Loucy (cell line): Measurements from ENCODE around the gene LIN37.

Source experiments
- H2AFZ ChIP-seq: fragments of 200-600 bp; sonication (generic); 2 replicates; pipeline ENCODE4 v1.6.0; 2016; ENCODE audit warnings: antibody characterized with exemption, mild to moderate bottlenecking, low read length, moderate library complexity
- H3F3A ChIP-seq: fragments of 200-600 bp; 2 replicates; pipeline ENCODE4 v1.6.0; 2016; ENCODE audit warnings: antibody characterized with exemption, low read depth, mild to moderate bottlenecking
- H3K27me3 ChIP-seq: fragments of 200-600 bp; sonication (generic); 2 replicates; pipeline ENCODE4 v1.6.1; 2014; ENCODE audit warnings: low read length, mild to moderate bottlenecking; ENCODE audit not compliant: insufficient read depth, poor library complexity, severe bottlenecking
- H3K36me3 ChIP-seq: fragments of 200-600 bp; sonication (generic); 2 replicates; pipeline ENCODE4 v1.6.1; 2016; ENCODE audit warnings: low read length; ENCODE audit not compliant: insufficient read depth
- H3K4me1 ChIP-seq: fragments of 200-600 bp; sonication (generic); 2 replicates; pipeline ENCODE4 v1.5.1; 2014; ENCODE audit warnings: low read length, mild to moderate bottlenecking; ENCODE audit not compliant: insufficient read depth, poor library complexity, severe bottlenecking
- H3K4me2 ChIP-seq: fragments of 200-600 bp; sonication (generic); 2 replicates; pipeline ENCODE4 v1.6.0; 2014; ENCODE audit warnings: antibody characterized with exemption, low read length, low read depth, mild to moderate bottlenecking; ENCODE audit not compliant: poor library complexity, severe bottlenecking
- H3K4me3 ChIP-seq: fragments of 200-600 bp; sonication (generic); 2 replicates; pipeline ENCODE4 v1.5.1; 2014; ENCODE audit warnings: low read length, mild to moderate bottlenecking, mixed read lengths; ENCODE audit not compliant: poor library complexity, severe bottlenecking
- H3K79me2 ChIP-seq: fragments of 200-600 bp; sonication (generic); 2 replicates; pipeline ENCODE4 v1.6.1; 2014; ENCODE audit warnings: low read length; ENCODE audit not compliant: insufficient read depth
- H3K9ac ChIP-seq: fragments of 200-600 bp; sonication (generic); 2 replicates; pipeline ENCODE4 v1.6.0; 2014; ENCODE audit warnings: mild to moderate bottlenecking, low read depth, low read length, moderate library complexity; ENCODE audit not compliant: poor library complexity, severe bottlenecking
- H3K9me2 ChIP-seq: fragments of 200-600 bp; sonication (generic); replicated peaks from 2 replicates; pipeline ENCODE4 v1.6.1; 2016; ENCODE audit warnings: low read depth, low read length, mixed read lengths
- H3K9me3 ChIP-seq: fragments of 200-600 bp; sonication (generic); 2 replicates; pipeline ENCODE4 v1.6.1; 2014; ENCODE audit warnings: mild to moderate bottlenecking, antibody characterized with exemption, low read length, low read depth; ENCODE audit not compliant: insufficient read depth
- H4K20me1 ChIP-seq: fragments of 200-600 bp; sonication (generic); 2 replicates; pipeline ENCODE4 v1.6.0; 2014; ENCODE audit warnings: antibody characterized with exemption, low read length, mild to moderate bottlenecking; ENCODE audit not compliant: insufficient read depth, poor library complexity, severe bottlenecking
- EZH2phosphoT487 ChIP-seq: fragments of 200-600 bp; IDR thresholded peaks from 2 replicates; pipeline ENCODE4 v1.6.1; 2018; ENCODE audit warnings: antibody characterized with exemption, mild to moderate bottlenecking, moderate library complexity, borderline replicate concordance
- TF ChIP-seq, protein P1 (sequence below): fragments of 200-600 bp; sonication (generic); conservative IDR thresholded peaks from 2 replicates; pipeline ENCODE4 v1.5.1; 2014; ENCODE audit warnings: mild to moderate bottlenecking, antibody characterized with exemption, low read length

LIN37 gene

DNA sequence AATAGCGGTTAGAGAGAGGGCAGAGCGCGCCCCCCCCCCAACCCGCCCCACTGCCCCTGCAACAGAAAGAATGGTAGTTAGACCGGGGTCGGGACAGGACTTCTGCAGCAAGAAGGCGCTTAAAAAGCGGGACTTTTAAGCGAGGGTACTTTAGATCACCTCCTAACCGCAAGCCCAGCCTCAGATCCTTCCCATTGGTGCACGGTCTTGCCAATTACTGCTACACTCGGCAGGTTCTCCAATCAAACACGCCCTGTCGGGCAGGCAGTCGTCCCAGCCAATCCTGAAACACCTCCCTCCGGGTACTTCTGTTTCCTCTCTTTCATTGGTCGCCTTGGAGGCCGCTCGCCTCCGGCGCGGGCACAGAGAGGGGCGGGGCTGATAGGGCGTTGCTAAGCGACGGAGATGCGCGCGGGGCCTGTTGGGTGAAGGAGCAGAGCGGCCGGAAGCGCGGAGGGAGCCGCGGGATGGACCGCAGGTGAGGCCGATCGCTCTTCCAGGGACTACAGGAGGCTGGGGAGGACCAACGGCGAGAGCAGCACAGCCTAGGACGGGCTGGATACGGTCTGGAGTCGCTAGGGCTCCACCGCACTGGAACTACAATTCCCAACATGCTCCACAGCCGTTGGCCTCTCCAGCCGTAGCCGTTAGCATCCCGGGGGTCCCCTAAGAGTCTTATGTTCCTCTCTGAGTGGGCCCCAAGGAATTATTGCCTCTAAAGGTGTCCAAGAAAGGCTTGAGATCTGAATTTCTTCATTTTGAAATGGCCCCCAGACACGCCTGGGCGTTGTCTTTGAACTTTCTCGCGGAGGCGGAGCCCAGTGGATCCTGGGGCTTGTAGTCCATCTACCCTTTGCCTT, 9.6 kb downstream of the LIN37 start, which contains the start of gene PROSER3:
Gene PROSER3, plus strand, starts transcription at position 428 of the 860 bp plus-strand sequence. Its CDS starts 40 bp downstream, at position 468.
- Histone ChIP-seq H2AFZ (peak within 1 kb of the TSS; percentile 94), H3K4me2 (peak within 1 kb of the TSS; percentile 83), H4K20me1 (no peaks in the 10 kb centered on the region), H3K9me3 (no peaks in the 10 kb centered on the region), H3K36me3 (no peaks in the 10 kb centered on the region; the same call in 1 of the 2 replicates), H3K79me2 (peaks cover 13% of the 10 kb centered on the region; the same call in 1 of the 2 replicates), H3K9me2 (no peaks in the 10 kb centered on the region), H3K4me1 (peaks cover 13% of the 10 kb centered on the region), H3K9ac (peak within 1 kb of the TSS; percentile 89), H3K4me3 (peak within 1 kb of the TSS; percentile 89), H3K27me3 (no peaks in the 10 kb centered on the region), H3F3A (no peaks in the 10 kb centered on the region)
- TF ChIP-seq, protein P1, sequence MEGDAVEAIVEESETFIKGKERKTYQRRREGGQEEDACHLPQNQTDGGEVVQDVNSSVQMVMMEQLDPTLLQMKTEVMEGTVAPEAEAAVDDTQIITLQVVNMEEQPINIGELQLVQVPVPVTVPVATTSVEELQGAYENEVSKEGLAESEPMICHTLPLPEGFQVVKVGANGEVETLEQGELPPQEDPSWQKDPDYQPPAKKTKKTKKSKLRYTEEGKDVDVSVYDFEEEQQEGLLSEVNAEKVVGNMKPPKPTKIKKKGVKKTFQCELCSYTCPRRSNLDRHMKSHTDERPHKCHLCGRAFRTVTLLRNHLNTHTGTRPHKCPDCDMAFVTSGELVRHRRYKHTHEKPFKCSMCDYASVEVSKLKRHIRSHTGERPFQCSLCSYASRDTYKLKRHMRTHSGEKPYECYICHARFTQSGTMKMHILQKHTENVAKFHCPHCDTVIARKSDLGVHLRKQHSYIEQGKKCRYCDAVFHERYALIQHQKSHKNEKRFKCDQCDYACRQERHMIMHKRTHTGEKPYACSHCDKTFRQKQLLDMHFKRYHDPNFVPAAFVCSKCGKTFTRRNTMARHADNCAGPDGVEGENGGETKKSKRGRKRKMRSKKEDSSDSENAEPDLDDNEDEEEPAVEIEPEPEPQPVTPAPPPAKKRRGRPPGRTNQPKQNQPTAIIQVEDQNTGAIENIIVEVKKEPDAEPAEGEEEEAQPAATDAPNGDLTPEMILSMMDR: no peak
- TF ChIP-seq EZH2phosphoT487: no peak

DNA sequence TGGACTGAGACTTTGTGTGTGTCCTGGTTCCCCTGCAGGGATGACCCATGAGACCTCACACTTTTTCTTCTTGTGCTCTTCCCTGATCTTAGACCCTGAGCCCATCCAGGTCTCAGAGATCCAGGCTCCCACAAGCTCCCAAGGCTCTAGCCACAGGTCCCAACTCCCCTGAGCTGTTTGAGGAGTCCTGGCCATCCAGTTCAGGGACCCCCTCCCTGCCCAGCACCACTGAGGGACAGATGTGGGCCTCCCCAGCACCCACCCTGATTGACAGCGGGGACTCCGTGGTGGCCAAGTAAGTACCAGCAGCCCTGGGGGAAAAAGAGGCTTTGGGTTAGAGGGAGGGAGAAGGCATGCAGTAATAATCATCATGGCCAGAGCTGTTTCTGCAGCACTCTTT, 11.3 kb downstream of the LIN37 start:
- Histone ChIP-seq H3K9me3 (no peaks in the 10 kb centered on the region), H3F3A (no peaks in the 10 kb centered on the region), H3K4me1 (peaks cover 13% of the 10 kb centered on the region), H2AFZ (no peak overlapping the region), H3K9ac (peak overlapping the region; percentile 89), H3K4me3 (peak overlapping the region; percentile 89), H3K9me2 (no peaks in the 10 kb centered on the region), H3K36me3 (no peaks in the 10 kb centered on the region), H3K79me2 (peaks cover 13% of the 10 kb centered on the region; the same call in 1 of the 2 replicates), H3K4me2 (peak overlapping the region; percentile 76), H3K27me3 (no peaks in the 10 kb centered on the region), H4K20me1 (no peaks in the 10 kb centered on the region)
- TF ChIP-seq, protein P1: no peak
- no peak for TF ChIP-seq EZH2phosphoT487

DNA sequence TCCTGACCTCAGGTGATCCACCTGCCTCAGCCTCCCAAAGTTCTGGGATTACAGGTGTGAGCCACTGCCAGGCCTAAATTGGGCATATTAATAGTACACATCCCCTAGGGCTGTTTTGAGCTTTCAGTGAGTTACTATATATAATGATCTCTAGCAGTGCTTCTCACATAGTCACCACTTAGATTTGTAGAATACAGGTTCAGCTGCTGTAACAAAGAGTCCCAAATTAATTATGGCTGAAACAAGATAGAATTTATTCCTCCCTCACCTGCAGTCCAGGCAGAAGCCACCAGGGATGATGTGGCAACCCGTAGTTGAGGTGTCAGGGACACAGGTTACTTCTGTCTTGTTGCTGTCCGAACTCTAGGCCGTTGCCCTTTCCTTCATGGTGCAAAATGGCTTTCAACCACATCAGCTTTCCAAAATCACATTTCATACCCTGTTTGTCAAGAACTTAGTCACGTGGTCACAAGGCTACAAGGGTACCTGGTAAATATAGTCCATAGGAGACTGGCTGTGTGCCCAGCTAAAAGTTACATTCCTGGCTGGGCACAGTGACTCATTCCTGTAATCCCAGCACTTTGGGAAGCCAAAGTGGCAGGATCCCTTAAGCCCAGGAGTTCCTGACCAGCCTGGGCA, 12.5 kb downstream of the LIN37 start:
- no peak overlapping the region for H2AFZ ChIP-seq
- H3K79me2 ChIP-seq: peaks cover 13% of the 10 kb centered on the region; the same call in 1 of the 2 replicates
- H3K36me3 ChIP-seq: no peaks in the 10 kb centered on the region
- no peaks in the 10 kb centered on the region for H3K27me3 ChIP-seq
- no peak overlapping the region for H3K9ac ChIP-seq
- TF ChIP-seq, protein P1: no peak
- TF ChIP-seq EZH2phosphoT487: no peak
- no peak overlapping the region for H3K4me3 ChIP-seq
- H3K9me2 ChIP-seq: no peaks in the 10 kb centered on the region
- H3K4me1 ChIP-seq: peaks cover 13% of the 10 kb centered on the region
- H4K20me1 ChIP-seq: no peaks in the 10 kb centered on the region
- no peaks in the 10 kb centered on the region for H3F3A ChIP-seq
- H3K4me2 ChIP-seq: no peak overlapping the region
- H3K9me3 ChIP-seq: no peaks in the 10 kb centered on the region
